NCI-H2227 treated with DMSO at 0.1 percent for 48 hours (cell line): ENCODE measurements around the gene MICAL3.

Experiments used
- DNase-seq: peaks from one replicate; lab custom pipeline; 2025; lab: John Stamatoyannopoulos, UW

The MICAL3 gene

GRCh38 chr22:17838180-17838865 is 186.0 kb downstream of the MICAL3 start:
- DNase-seq: no peak

DNA sequence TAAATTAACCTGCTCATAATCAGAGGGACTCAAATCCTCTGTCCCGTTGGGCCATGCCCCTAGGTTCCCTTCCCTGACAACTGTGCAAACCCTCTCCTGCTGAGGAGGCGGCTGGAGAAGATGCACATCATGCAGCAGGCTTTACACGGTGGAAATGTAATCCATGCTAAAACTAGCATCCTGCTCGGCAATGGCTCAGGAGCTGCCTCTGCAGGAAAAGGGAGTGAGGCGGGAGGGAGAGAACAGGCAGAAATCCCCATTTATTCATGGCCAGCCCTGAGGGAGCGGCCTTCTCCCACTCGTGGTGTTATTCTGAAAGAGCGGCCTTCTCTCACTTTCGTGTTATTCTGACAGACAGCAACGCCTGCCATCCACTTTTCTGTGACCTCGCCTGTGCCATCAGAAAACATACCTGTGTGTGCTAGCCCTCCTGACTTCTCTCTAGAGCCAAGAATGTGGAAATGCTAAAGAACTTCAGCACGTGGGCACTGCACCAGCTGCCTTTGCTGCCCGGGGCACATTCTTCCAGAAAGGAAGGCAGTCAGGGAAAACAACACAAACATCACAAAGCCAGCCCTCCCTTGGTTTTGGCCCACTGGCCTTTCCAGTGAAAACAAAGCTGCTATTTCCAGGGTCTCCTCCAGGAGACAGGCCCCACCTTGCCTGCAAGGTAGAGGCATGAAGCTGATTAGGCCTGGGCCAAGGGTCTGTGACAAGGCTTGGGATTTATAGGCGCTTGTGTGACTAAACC is 187.2 kb downstream of the MICAL3 start:
- DNase-seq: no peak

GRCh38 chr22:17835256-17835655 is 189.1 kb downstream of the MICAL3 start:
- no peak for DNase-seq

DNA sequence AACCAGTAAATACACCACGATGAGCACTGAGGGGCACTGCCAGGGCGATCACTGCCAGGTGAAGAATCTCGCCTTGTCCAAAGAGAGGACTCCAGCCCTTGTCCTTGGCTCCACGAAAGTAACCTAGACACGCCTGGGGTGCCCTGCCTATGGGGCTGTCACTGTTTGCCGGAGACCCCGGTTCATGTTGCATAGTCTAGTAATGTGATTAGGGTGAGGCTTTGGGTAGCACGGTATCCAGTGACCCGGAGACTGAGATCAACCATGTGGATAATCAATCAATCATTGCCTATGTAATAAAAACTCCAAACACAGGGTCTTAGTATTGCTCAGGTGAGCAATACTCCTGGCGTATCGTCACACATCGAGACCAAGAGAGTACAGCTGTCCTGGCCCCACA is 190.9 kb downstream of the MICAL3 start:
- no peak for DNase-seq

- DNase-seq: no peak
These were observed 191.7 kb downstream of the MICAL3 start for GRCh38 chr22:17832665-17833064.

- no peak for DNase-seq
These were observed 192.7 kb downstream of the MICAL3 start for GRCh38 chr22:17831501-17832251.

GRCh38 chr22:17830043-17830961 is 194.1 kb downstream of the MICAL3 start:
- peak; percentile 81 for DNase-seq

GRCh38 chr22:17829695-17830042 is 194.7 kb downstream of the MICAL3 start:
- DNase-seq: no peak

- no peak for DNase-seq
These were observed 195.8 kb downstream of the MICAL3 start for GRCh38 chr22:17828502-17829080.

- DNase-seq: no peak
These were observed 196.9 kb downstream of the MICAL3 start for GRCh38 chr22:17827466-17827865.

GRCh38 chr22:17825876-17826550 is 198.3 kb downstream of the MICAL3 start:
- no peak for DNase-seq

GRCh38 chr22:17824457-17824856 is 199.9 kb downstream of the MICAL3 start:
- no peak for DNase-seq

GRCh38 chr22:17823964-17824363 is 200.4 kb downstream of the MICAL3 start:
- no peak for DNase-seq

DNA sequence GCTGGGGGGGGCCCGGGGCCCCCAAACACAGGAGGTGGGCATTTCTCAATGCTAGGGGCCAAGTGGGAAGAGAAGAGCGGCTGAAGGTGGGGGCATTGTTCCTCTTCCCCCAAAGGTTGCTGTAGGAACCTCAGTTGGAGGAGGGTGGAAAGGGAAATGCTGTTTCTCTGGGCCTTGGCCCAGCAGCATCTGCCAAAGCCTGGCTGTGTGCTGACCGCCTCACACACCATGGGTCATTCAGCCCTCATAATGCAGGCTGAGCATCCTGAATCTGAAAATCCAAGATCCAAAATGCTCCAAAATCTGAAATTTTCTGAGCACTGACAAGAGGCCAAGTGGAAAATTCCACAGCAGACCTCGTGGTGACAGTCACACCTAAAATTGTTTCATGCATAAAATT is 201.1 kb downstream of the MICAL3 start:
- DNase-seq: no peak

DNA sequence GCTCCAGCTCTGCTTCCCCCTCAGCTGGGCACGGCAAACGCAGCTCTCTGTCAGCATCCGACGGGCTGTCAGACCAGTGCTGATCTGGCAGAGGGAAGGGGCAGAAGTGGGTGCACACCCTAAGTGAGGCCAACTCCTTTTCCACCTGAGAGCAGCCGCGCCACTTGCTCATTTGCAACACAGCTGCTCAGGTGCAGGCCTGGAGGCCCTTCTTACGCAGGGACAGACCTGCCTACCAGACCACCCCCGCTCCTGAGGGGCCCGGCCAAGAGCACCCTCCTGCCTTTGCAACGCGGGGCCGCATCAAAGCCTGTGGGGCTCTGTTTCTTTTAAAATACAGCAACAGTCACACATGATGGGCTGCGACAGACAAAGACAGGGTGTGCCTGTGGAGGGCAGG is 202.3 kb downstream of the MICAL3 start:
- no peak for DNase-seq

GRCh38 chr22:17820879-17821439 is 203.4 kb downstream of the MICAL3 start:
- no peak for DNase-seq

- no peak for DNase-seq
These were observed 205.7 kb downstream of the MICAL3 start for GRCh38 chr22:17818649-17819048.

DNA sequence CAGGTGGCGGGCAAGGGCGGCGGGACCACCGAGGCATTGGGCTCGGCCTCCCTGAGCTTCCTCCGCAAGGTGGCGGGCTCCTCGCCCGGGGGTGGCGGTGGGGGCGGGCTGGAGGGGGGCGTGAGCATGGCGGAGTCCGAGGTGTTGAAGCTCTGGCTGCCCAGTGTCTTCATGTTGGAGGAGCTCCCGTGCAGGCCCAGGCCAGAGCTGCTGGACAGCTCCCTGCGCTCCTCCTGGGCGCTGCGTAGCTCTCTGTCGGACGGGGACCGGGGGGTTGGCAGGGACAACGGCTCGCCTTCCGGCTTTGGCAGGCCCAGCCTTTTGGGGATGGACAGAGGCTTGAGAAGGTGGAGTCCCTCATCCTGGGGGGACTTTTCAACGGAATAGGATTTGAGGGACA is 206.2 kb downstream of the MICAL3 start:
- DNase-seq: no peak

DNA sequence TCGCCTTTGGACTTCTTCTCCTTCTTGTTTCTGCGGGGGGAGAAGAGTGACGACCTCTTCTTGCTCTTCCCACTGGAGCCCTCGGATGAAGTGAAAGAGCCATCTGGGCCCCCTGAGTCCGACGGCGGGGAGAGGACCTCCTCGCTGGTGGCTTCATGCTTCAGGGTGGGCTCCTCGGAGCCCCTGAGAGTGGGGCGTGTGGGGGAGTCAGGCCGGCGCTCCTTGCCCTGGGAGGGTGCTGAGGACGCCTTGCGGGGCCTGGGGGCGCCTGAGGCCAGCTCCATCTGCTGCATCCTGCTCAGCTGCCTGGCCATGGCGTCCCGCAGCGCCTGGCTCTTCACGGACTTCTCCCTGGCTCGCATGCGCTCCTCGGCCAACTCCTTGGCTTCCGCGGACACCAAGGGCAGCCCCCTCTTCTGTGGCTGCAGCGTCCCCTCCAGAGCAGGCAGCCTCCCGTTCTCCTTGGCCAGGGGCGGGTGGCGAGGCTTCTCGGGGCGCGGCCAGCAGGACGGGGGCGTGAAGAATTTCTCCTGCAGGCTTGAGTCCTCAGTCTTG is 206.8 kb downstream of the MICAL3 start:
- DNase-seq: no peak

DNA sequence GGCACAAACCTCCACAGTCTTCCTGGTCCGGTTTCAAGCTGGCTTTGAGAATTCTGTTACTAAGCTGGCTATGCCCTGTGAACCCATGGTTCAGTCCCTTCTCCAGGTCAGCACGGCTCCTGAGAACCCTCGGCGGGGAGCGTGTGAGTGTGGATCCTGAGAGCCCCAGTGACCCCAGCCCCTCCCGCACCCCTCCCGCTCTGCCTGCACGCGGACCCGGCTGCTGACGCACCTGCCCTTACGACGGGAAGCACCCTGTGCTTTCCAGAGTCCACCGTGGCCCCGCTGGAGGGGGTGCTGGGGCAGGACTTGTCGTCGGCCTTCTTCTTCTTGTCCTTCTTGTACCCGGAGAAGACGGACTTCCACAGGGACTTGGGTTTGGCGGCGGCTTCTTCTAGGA is 207.3 kb downstream of the MICAL3 start:
- DNase-seq: no peak
